ENCODE results near the gene FHOD3.

FHOD3 gene

GRCh38 chr18:36695806-36696205, 398.3 kb downstream of the FHOD3 start:
- no peak overlapping the region for H3K4me3 Mint-ChIP-seq
- DNase-seq: no peak
- CTCF ChIA-PET: no interaction called here
- peaks cover 4% of the 10 kb centered on the region for H3K27me3 Mint-ChIP-seq
- H3K36me3 Mint-ChIP-seq: no peaks in the 10 kb centered on the region
- no peaks in the 10 kb centered on the region for H3K9me3 Mint-ChIP-seq
- no peak overlapping the region for H3K27ac Mint-ChIP-seq
- H3K4me1 Mint-ChIP-seq: no peaks in the 10 kb centered on the region

GRCh38 chr18:36697905-36698304, 400.4 kb downstream of the FHOD3 start:
- Mint-ChIP-seq H3K4me3 (no peak overlapping the region), H3K9me3 (no peaks in the 10 kb centered on the region), H3K36me3 (no peaks in the 10 kb centered on the region), H3K27me3 (peaks cover 4% of the 10 kb centered on the region), H3K27ac (no peak overlapping the region), H3K4me1 (no peaks in the 10 kb centered on the region)
- DNase-seq: no peak
- CTCF ChIA-PET: interaction anchor here (0.8 kb wide), 1 partner anchor 13 kb away, joined by 3 read pairs; no protein-coding TSS in a partner anchor

- Mint-ChIP-seq H3K4me1 (no peaks in the 10 kb centered on the region), H3K4me3 (no peak overlapping the region), H3K27ac (no peak overlapping the region), H3K27me3 (peaks cover 12% of the 10 kb centered on the region), H3K9me3 (no peaks in the 10 kb centered on the region), H3K36me3 (no peaks in the 10 kb centered on the region)
- DNase-seq: no peak
- CTCF ChIA-PET: no interaction called here
These were observed 403.4 kb downstream of the FHOD3 start for GRCh38 chr18:36700955-36701354.

GRCh38 chr18:36702401-36703013, 405.0 kb downstream of the FHOD3 start:
- Mint-ChIP-seq H3K27me3 (peaks cover 12% of the 10 kb centered on the region), H3K4me3 (no peak overlapping the region), H3K9me3 (no peaks in the 10 kb centered on the region), H3K4me1 (no peaks in the 10 kb centered on the region), H3K36me3 (no peaks in the 10 kb centered on the region), H3K27ac (no peak overlapping the region)
- DNase-seq: no peak
- CTCF ChIA-PET: interaction anchor here (1.1 kb wide), 1 partner anchor 10 kb away, joined by 3 read pairs; no protein-coding TSS in a partner anchor

GRCh38 chr18:36704156-36704555, 406.6 kb downstream of the FHOD3 start:
- Mint-ChIP-seq H3K9me3 (no peaks in the 10 kb centered on the region), H3K4me3 (no peak overlapping the region), H3K36me3 (no peaks in the 10 kb centered on the region), H3K4me1 (no peaks in the 10 kb centered on the region), H3K27ac (no peak overlapping the region), H3K27me3 (peaks cover 15% of the 10 kb centered on the region)
- no peak for DNase-seq
- CTCF ChIA-PET: no interaction called here

- Mint-ChIP-seq H3K4me1 (no peaks in the 10 kb centered on the region), H3K9me3 (no peaks in the 10 kb centered on the region), H3K27me3 (peaks cover 11% of the 10 kb centered on the region), H3K4me3 (no peak overlapping the region), H3K27ac (no peak overlapping the region), H3K36me3 (no peaks in the 10 kb centered on the region)
- DNase-seq: no peak
- CTCF ChIA-PET: no interaction called here
These were observed 408.8 kb downstream of the FHOD3 start for GRCh38 chr18:36706134-36706881.

- Mint-ChIP-seq H3K9me3 (no peaks in the 10 kb centered on the region), H3K36me3 (no peaks in the 10 kb centered on the region), H3K4me1 (no peaks in the 10 kb centered on the region), H3K27ac (no peak overlapping the region), H3K27me3 (peaks cover 14% of the 10 kb centered on the region), H3K4me3 (no peak overlapping the region)
- DNase-seq: no peak
- CTCF ChIA-PET: no interaction called here
These were observed 410.9 kb downstream of the FHOD3 start for GRCh38 chr18:36708366-36708765.

GRCh38 chr18:36709315-36709714, 411.8 kb downstream of the FHOD3 start:
- Mint-ChIP-seq H3K4me3 (no peak overlapping the region), H3K27me3 (peaks cover 12% of the 10 kb centered on the region), H3K27ac (no peak overlapping the region), H3K9me3 (no peaks in the 10 kb centered on the region), H3K36me3 (no peaks in the 10 kb centered on the region), H3K4me1 (no peaks in the 10 kb centered on the region)
- no peak for DNase-seq
- CTCF ChIA-PET: no interaction called here

GRCh38 chr18:36711014-36711725, 413.7 kb downstream of the FHOD3 start:
- H3K27ac Mint-ChIP-seq: no peak overlapping the region
- CTCF ChIA-PET: interaction anchor here (1.0 kb wide), 2 partner anchors 13 to 22 kb away, joined by 3 to 4 read pairs; no protein-coding TSS in a partner anchor
- no peak overlapping the region for H3K4me3 Mint-ChIP-seq
- no peaks in the 10 kb centered on the region for H3K9me3 Mint-ChIP-seq
- H3K27me3 Mint-ChIP-seq: peaks cover 7% of the 10 kb centered on the region
- no peaks in the 10 kb centered on the region for H3K4me1 Mint-ChIP-seq
- DNase-seq: no peak
- no peaks in the 10 kb centered on the region for H3K36me3 Mint-ChIP-seq

GRCh38 chr18:36711813-36712444, 414.4 kb downstream of the FHOD3 start:
- DNase-seq: no peak
- Mint-ChIP-seq H3K4me1 (no peaks in the 10 kb centered on the region), H3K9me3 (no peaks in the 10 kb centered on the region), H3K27me3 (peaks cover 7% of the 10 kb centered on the region), H3K36me3 (no peaks in the 10 kb centered on the region), H3K4me3 (no peak overlapping the region), H3K27ac (no peak overlapping the region)
- CTCF ChIA-PET: interaction anchor here (1.0 kb wide), 2 partner anchors 14 to 23 kb away, joined by 3 to 4 read pairs; no protein-coding TSS in a partner anchor

GRCh38 chr18:36714476-36714875, 417.0 kb downstream of the FHOD3 start:
- no peak for DNase-seq
- Mint-ChIP-seq H3K4me1 (no peaks in the 10 kb centered on the region), H3K36me3 (no peaks in the 10 kb centered on the region), H3K4me3 (no peak overlapping the region), H3K9me3 (no peaks in the 10 kb centered on the region), H3K27ac (no peak overlapping the region), H3K27me3 (peaks cover 3% of the 10 kb centered on the region)
- CTCF ChIA-PET: no interaction called here

GRCh38 chr18:36717422-36718110, 420.1 kb downstream of the FHOD3 start:
- no peaks in the 10 kb centered on the region for H3K36me3 Mint-ChIP-seq
- no peak overlapping the region for H3K4me3 Mint-ChIP-seq
- H3K27me3 Mint-ChIP-seq: peaks cover 4% of the 10 kb centered on the region
- H3K9me3 Mint-ChIP-seq: no peaks in the 10 kb centered on the region
- no peaks in the 10 kb centered on the region for H3K4me1 Mint-ChIP-seq
- no peak overlapping the region for H3K27ac Mint-ChIP-seq
- no peak for DNase-seq
- CTCF ChIA-PET: no interaction called here

- Mint-ChIP-seq H3K36me3 (no peaks in the 10 kb centered on the region), H3K27ac (no peak overlapping the region), H3K27me3 (peaks cover 8% of the 10 kb centered on the region), H3K4me3 (no peak overlapping the region), H3K4me1 (no peaks in the 10 kb centered on the region), H3K9me3 (no peaks in the 10 kb centered on the region)
- CTCF ChIA-PET: interaction anchor here (1.6 kb wide), 1 partner anchor 31 kb away, joined by 6 read pairs; no protein-coding TSS in a partner anchor
- DNase-seq: no peak
These were observed 421.3 kb downstream of the FHOD3 start for GRCh38 chr18:36718705-36719328.
